ENCODE measurements around the gene OXNAD1. TPM values are rescaled to one million over a fixed set of nuclear protein-coding genes. Genes with fewer than 3 reads are reported as not detected.

The OXNAD1 gene
- total RNA-seq, 1 donor from 2014 or later = 29.8 TPM

GRCh38 chr3:16239086-16239770 lies 25.8 kb upstream of the OXNAD1 start:
- DNase-seq = no peak
- no peaks in the 10 kb centered on the region for H3K36me3 Mint-ChIP-seq (ENCODE audit: low read depth)
- no peaks in the 10 kb centered on the region for H3K9me3 Mint-ChIP-seq
- H3K4me3 Mint-ChIP-seq = no peak overlapping the region
- no peak overlapping the region for H3K27ac Mint-ChIP-seq
- H3K4me1 Mint-ChIP-seq = peaks cover 15% of the 10 kb centered on the region
- intact Hi-C loops (cut with micrococcal nuclease) = no loop called here
- no peaks in the 10 kb centered on the region for H3K27me3 Mint-ChIP-seq

GRCh38 chr3:16239780-16240179 lies 25.2 kb upstream of the OXNAD1 start:
- Mint-ChIP-seq H3K9me3 (no peaks in the 10 kb centered on the region), H3K4me1 (peaks cover 16% of the 10 kb centered on the region), H3K4me3 (no peak overlapping the region), H3K27me3 (no peaks in the 10 kb centered on the region), H3K36me3 (ENCODE audit: low read depth) (no peaks in the 10 kb centered on the region), H3K27ac (no peak overlapping the region)
- intact Hi-C loops (cut with micrococcal nuclease) = loop anchor here (10.0 kb wide), 1 partner anchor 605 kb away; no protein-coding TSS in a partner anchor
- no peak for DNase-seq

GRCh38 chr3:16240229-16241023 lies 24.6 kb upstream of the OXNAD1 start:
- Mint-ChIP-seq H3K27ac (no peak overlapping the region), H3K9me3 (no peaks in the 10 kb centered on the region), H3K4me1 (peaks cover 17% of the 10 kb centered on the region), H3K4me3 (no peak overlapping the region), H3K27me3 (no peaks in the 10 kb centered on the region), H3K36me3 (ENCODE audit: low read depth) (no peaks in the 10 kb centered on the region)
- DNase-seq = no peak
- intact Hi-C loops (cut with micrococcal nuclease) = loop anchor here (10.0 kb wide), 1 partner anchor 606 kb away; no protein-coding TSS in a partner anchor

- Mint-ChIP-seq H3K36me3 (ENCODE audit: low read depth) (no peaks in the 10 kb centered on the region), H3K27ac (no peak overlapping the region), H3K4me1 (peaks cover 19% of the 10 kb centered on the region), H3K27me3 (no peaks in the 10 kb centered on the region), H3K4me3 (no peak overlapping the region), H3K9me3 (no peaks in the 10 kb centered on the region)
- intact Hi-C loops (cut with micrococcal nuclease) = loop anchor here (10.0 kb wide), 1 partner anchor 606 kb away; no protein-coding TSS in a partner anchor
- DNase-seq = no peak
Observed at GRCh38 chr3:16241225-16241624, 23.8 kb upstream of the OXNAD1 start.

- DNase-seq = no peak
- no peaks in the 10 kb centered on the region for H3K9me3 Mint-ChIP-seq
- H3K4me1 Mint-ChIP-seq = peaks cover 24% of the 10 kb centered on the region
- intact Hi-C loops (cut with micrococcal nuclease) = loop anchor here (10.0 kb wide), 1 partner anchor 607 kb away; no protein-coding TSS in a partner anchor
- H3K36me3 Mint-ChIP-seq (ENCODE audit: low read depth) = no peaks in the 10 kb centered on the region
- H3K27ac Mint-ChIP-seq = no peak overlapping the region
- no peaks in the 10 kb centered on the region for H3K27me3 Mint-ChIP-seq
- H3K4me3 Mint-ChIP-seq = no peak overlapping the region
Observed at GRCh38 chr3:16242177-16242576, 22.8 kb upstream of the OXNAD1 start.

GRCh38 chr3:16243706-16244490 lies 21.1 kb upstream of the OXNAD1 start:
- no peaks in the 10 kb centered on the region for H3K36me3 Mint-ChIP-seq (ENCODE audit: low read depth)
- H3K27me3 Mint-ChIP-seq = no peaks in the 10 kb centered on the region
- intact Hi-C loops (cut with micrococcal nuclease) = loop anchor here (10.0 kb wide), 1 partner anchor 609 kb away; no protein-coding TSS in a partner anchor
- no peaks in the 10 kb centered on the region for H3K9me3 Mint-ChIP-seq
- H3K27ac Mint-ChIP-seq = peak overlapping the region; percentile 14
- DNase-seq = no peak
- no peak overlapping the region for H3K4me3 Mint-ChIP-seq
- H3K4me1 Mint-ChIP-seq = peaks cover 33% of the 10 kb centered on the region

- no peaks in the 10 kb centered on the region for H3K9me3 Mint-ChIP-seq
- no peak overlapping the region for H3K4me3 Mint-ChIP-seq
- peaks cover 31% of the 10 kb centered on the region for H3K4me1 Mint-ChIP-seq
- DNase-seq = no peak
- H3K27me3 Mint-ChIP-seq = no peaks in the 10 kb centered on the region
- no peaks in the 10 kb centered on the region for H3K36me3 Mint-ChIP-seq (ENCODE audit: low read depth)
- no peak overlapping the region for H3K27ac Mint-ChIP-seq
- intact Hi-C loops (cut with micrococcal nuclease) = loop anchor here (2.0 to 10.0 kb wide), 4 partner anchors 431 to 1138 kb away; no protein-coding TSS in a partner anchor
Observed at GRCh38 chr3:16245609-16246008, 19.4 kb upstream of the OXNAD1 start.

GRCh38 chr3:16247282-16248061 lies 17.5 kb upstream of the OXNAD1 start:
- Mint-ChIP-seq H3K4me3 (no peak overlapping the region), H3K4me1 (peaks cover 28% of the 10 kb centered on the region), H3K36me3 (ENCODE audit: low read depth) (no peaks in the 10 kb centered on the region), H3K27me3 (no peaks in the 10 kb centered on the region), H3K9me3 (no peaks in the 10 kb centered on the region), H3K27ac (no peak overlapping the region)
- peak; percentile 94 for DNase-seq
- intact Hi-C loops (cut with micrococcal nuclease) = loop anchor here (1.0 to 10.0 kb wide), 6 partner anchors 69 to 1140 kb away; no protein-coding TSS in a partner anchor

GRCh38 chr3:16248556-16248955 lies 16.5 kb upstream of the OXNAD1 start:
- no peak overlapping the region for H3K27ac Mint-ChIP-seq
- DNase-seq = no peak
- no peaks in the 10 kb centered on the region for H3K36me3 Mint-ChIP-seq (ENCODE audit: low read depth)
- intact Hi-C loops (cut with micrococcal nuclease) = loop anchor here (5.0 to 10.0 kb wide), 2 partner anchors 614 to 1141 kb away; no protein-coding TSS in a partner anchor
- H3K27me3 Mint-ChIP-seq = no peaks in the 10 kb centered on the region
- no peaks in the 10 kb centered on the region for H3K9me3 Mint-ChIP-seq
- peaks cover 28% of the 10 kb centered on the region for H3K4me1 Mint-ChIP-seq
- no peak overlapping the region for H3K4me3 Mint-ChIP-seq

GRCh38 chr3:16249336-16249735 lies 15.7 kb upstream of the OXNAD1 start:
- H3K4me3 Mint-ChIP-seq = no peak overlapping the region
- H3K27me3 Mint-ChIP-seq = no peaks in the 10 kb centered on the region
- peak; percentile 67 for DNase-seq
- H3K27ac Mint-ChIP-seq = no peak overlapping the region
- no peaks in the 10 kb centered on the region for H3K36me3 Mint-ChIP-seq (ENCODE audit: low read depth)
- intact Hi-C loops (cut with micrococcal nuclease) = loop anchor here (5.0 to 10.0 kb wide), 2 partner anchors 615 to 1142 kb away; no protein-coding TSS in a partner anchor
- peaks cover 25% of the 10 kb centered on the region for H3K4me1 Mint-ChIP-seq
- no peaks in the 10 kb centered on the region for H3K9me3 Mint-ChIP-seq

- intact Hi-C loops (cut with micrococcal nuclease) = loop anchor here (5.0 to 10.0 kb wide), 2 partner anchors 615 to 1143 kb away; no protein-coding TSS in a partner anchor
Observed at GRCh38 chr3:16249886-16250285, 15.1 kb upstream of the OXNAD1 start.

GRCh38 chr3:16251316-16252085 lies 13.5 kb upstream of the OXNAD1 start:
- intact Hi-C loops (cut with micrococcal nuclease) = no loop called here
- Mint-ChIP-seq H3K4me1 (peaks cover 35% of the 10 kb centered on the region), H3K27ac (no peak overlapping the region), H3K36me3 (ENCODE audit: low read depth) (no peaks in the 10 kb centered on the region), H3K9me3 (no peaks in the 10 kb centered on the region), H3K4me3 (no peak overlapping the region), H3K27me3 (no peaks in the 10 kb centered on the region)
- no peak for DNase-seq

More at GRCh38 chr3:16249886-16250285, 15.1 kb upstream of the OXNAD1 start:
- no peaks in the 10 kb centered on the region for H3K36me3 Mint-ChIP-seq (ENCODE audit: low read depth)
- no peak overlapping the region for H3K4me3 Mint-ChIP-seq
- no peaks in the 10 kb centered on the region for H3K9me3 Mint-ChIP-seq
- peaks cover 31% of the 10 kb centered on the region for H3K4me1 Mint-ChIP-seq
- H3K27me3 Mint-ChIP-seq = no peaks in the 10 kb centered on the region
- DNase-seq = peak; percentile 40
- no peak overlapping the region for H3K27ac Mint-ChIP-seq
